CD4-positive, alpha-beta T cell treated with Interleukin-15 for 1 hour (primary cell): ENCODE data around the gene STX18.
"Not testable (repeated sequence)": the region's sequence is repeated elsewhere in the genome, so short reads cannot be mapped to it uniquely, and the experiment has no call there.

ENCODE experiments used
- DNase-seq: peaks from one replicate; pipeline ENCODE4 v3.0.0-alpha.2; 2020

STX18 gene

DNA sequence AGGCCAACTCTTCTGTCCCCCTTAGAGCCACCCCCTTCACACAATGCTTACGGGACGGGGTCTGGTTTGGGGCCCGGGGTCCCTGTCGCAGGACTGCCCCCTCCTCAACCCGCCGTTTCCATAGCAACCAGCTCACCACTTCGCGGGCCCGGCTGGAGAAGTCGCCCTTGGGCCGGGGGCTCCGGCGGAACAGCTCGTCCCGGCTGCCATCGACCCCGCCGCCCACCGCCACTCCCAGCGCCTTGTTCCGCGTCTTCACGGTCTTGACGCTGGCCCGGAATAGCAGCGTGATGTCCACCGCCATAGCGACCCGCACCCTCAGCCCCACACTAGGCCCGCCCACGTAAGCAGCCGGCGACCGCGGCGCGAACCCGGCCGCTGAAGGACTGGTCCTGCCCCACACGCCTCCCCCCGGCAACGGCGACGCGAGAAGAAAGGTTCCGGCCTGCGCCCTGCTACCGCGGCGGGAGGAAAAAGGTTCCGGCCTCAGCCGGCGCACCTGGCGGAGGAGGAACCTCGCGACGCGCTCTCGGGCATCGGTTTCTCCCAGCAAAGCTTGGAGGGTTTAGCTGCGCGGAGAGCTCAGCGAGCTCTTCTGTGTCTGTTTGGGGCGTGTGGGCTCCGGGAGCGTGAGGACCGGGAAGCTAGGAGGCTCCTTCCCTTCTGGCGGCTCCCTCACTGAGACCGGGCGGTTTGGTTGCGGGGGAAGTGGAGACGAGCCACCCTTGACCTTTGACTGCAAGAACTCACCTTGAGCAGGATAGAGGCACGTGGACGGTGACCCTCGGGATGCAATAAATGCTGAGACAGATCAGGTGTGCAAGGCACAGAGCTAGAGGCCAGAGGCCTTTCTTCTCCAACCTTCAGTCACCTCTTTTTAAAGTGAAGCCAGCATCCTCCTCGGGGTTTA is at the start of gene STX18:
STX18 (minus strand) TSS at position 388 of the 910 bp plus-strand sequence; CDS start at position 304, 84 bp downstream.
- DNase-seq = peak; percentile 83

DNA sequence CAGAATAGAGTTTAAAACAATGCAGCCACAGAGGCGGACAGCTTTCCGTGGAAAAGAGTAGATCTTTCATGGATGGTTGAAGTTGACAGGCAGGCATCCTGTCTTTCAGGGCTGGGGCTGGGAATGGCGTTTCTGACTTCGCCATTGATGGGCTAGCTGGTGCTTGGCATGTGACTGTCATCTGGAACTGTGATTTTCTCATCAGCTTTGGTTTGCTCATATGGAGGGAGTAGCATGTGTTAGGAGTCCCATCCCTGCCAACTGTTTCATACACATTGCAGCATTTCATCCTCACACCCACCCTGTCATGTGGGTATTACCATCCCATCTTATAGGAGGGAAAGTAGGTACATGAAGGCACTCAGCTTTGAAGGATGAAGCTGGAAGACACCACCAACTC is 49.2 kb upstream of the STX18 start:
- DNase-seq = no peak

DNA sequence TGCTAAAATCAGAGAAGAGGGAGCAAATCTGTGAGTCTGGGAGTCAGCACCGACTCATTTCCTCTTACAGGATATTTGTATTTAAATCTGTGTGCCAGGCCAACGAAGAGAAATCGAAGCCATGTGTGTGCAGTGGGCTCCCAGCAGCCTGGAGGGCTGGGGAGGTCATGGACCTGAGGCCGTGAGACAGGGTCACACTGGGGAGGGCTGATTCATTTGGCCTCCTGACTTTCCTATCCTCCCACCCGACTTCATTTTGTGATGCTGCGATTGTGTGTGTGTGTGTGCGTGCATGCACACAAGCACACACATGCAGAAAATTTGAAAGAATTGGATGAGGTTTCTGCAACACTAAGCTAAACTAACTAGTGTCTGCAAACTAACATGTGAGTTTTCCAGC is 48.7 kb upstream of the STX18 start:
- no peak for DNase-seq

DNA sequence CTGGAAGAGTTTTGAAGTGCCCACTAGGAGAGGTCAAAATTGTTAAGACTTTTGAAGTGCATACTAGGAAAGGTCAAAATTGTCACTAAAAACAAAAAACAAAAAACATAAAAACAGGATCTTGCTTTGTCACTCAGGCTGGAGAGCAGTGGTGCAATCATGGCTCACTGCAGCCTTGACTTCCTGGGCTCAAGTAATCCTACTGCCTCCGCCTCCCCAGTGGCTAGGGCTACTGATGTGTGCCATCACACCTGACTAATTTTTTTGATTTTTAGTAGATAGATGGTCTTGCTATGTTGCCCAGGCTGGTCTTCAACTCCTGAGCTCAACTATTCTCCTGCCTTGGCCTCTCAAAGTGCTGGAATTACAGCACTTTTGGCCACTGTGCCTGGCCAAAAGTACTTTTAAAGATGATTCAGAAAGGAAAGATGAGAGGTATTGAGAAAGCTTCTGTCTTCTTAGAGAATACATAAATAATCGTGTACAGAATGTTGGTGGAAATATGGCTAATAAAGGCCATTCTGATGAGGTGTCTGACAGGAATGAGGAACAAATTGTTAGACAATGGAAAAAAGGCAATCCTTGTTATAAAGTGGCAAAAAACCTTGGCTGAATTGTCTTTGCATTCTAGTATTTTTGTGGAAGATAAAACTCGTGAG is 43.3 kb upstream of the STX18 start:
- DNase-seq = no peak

DNA sequence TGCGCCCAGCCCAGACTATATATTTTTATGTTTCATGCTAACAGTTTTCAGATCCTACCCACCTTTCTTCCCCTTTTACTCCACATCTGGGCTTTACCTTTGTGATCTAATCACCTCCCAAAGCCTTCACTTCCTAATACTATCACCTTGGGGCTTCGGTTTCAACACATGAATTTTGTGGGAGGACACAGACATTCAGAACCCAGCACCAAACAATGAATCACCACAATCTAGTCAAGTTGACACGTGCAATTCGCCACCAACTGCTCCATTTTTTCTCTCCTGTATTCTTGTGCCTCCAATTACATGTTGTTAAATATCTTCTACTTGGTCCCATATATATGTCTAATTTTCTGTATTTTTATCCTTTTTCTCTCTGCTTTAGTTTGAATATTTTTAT is 41.8 kb upstream of the STX18 start:
- no peak for DNase-seq

DNA sequence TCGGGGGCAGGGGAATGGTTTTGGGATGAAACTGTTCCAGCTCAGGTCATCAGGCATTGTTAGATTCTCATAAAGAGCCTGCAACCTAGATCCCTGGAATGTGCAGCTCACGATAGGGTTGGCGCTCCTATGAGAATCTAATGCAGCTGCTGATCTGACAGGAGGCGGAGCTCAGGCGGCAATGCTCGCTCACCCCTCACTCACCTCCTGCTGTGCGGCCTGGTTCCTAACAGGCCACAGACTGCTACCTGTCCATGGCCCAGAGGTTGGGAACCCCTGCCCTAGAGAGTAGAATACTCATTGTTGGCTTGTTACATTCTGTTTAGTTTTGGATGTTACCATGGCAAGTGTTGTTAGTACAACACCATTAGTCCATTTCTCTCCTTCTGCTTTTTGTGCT is 40.8 kb upstream of the STX18 start:
- no peak for DNase-seq

DNA sequence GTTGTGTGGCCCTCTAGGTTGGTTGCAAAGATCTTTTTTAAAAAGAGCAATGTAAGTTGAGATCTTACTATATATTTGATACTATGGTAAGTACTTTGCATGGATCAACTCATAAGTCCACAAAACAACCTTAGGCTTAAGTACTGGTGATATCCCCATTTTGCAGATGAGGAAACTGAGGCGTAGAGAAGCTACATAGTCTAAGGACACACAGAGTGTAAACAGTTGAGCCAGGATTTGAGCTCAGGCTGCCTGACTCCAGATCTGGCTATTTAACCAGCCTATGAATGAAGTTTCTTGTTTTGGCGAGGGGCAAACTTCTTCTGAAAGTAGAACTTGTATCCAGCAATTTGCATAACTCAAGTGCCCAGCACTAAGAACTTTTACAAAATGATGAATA is 38.6 kb upstream of the STX18 start:
- DNase-seq = no peak

DNA sequence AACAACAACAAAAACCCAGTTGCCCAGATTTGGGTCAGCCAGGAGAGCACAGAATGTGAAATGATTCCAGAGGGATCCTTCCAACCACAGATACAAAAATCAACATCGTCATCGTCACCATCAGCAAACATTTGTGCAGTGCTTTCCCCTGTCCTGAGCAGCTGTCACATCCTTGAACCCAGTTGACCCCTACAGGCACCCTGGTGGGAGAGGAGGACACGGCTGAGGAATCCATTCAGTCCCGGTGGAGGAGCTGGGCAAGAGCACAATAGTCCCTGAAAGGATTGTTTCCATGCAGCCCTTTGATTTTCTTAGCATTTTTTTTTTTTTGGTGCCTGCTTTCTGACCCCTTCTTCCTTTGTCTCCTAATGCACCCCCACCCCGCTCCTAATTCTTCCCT is 37.1 kb upstream of the STX18 start:
- DNase-seq = no peak

DNA sequence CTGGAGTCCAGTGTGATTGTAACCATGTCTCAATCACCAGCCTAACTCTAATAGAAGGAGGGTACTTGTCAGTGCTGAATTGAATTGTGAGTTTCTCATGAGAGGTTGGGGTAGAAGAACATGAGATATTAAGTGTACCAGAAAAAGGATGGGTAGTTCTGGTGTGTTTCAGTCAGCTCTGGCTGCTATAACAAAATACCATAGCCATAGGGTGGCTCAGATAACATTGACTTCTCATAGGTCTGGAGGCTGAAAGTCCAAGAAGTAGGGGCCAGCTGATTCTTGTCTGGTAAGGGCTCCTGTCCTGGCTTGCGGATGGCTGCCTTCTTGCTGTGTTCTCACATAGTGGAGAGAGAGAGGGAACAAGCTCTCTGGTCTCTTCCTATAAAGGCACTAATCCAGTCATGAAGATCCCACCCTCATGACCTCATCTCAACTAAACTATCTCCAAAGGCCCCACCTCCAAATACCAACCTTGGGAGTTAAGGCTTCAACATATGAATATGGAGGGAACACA is 35.6 kb upstream of the STX18 start:
- DNase-seq = no peak

DNA sequence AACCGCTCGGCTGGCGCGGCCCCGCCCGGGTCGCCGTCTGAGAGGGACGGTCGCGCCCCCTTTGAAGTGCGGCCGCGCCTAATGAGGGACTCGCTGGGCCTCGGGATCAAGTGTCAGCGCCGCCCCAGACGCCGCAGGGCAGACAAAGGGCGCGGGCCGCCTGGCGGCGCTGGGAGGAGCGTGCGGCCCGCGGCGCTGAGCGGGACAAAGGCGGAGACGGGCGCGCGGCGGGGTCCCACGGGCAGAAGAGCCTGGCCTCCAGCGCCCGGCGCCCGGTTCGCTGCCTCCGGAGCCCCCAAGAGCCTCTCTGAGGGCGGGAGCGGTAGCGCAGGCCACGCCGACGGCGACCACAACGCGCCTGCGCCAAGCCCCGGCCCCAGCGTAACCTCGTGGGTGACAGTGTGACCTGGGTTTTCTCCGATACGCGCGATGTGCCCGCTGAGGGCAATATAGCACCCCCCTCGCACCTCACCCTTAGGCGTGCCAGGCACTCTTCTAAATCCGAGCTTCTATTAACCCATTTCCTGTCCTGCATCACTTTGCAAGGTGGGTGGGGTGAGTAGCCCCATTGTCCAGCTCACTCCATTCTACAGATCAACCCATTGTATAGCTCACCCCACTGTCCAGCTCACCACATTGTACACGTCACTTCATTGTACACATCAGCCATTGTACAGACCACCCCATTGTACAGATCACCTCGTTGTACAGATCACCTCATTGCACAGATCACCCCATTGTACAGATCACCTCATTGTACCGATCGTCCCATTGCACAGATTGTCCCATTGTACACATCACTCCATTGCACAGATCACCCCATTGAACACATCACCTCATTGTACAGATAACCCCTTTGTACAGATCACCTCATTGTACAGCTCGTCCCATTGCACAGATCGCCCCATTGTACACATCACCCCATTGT is 33.7 kb upstream of the STX18 start:
- peak; percentile 63 for DNase-seq

DNA sequence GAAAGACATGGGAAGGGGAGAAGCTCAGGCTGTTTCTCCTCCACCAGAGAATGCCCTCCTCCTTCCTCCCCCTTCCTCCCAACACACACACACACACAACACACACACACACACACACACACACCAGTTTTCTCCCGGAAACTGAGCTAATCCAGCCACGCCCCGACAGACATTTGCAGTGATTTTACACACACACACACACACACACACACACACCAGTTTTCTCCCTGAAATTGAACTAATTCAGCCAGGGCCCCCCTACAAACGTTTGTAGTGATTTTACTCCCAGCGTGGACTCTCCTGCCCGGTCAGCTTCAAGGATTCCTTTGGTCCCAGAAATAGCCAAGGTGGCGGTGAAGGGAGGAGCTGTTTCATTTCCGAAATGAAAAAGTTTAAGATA is 32.9 kb upstream of the STX18 start:
- DNase-seq = no peak

DNA sequence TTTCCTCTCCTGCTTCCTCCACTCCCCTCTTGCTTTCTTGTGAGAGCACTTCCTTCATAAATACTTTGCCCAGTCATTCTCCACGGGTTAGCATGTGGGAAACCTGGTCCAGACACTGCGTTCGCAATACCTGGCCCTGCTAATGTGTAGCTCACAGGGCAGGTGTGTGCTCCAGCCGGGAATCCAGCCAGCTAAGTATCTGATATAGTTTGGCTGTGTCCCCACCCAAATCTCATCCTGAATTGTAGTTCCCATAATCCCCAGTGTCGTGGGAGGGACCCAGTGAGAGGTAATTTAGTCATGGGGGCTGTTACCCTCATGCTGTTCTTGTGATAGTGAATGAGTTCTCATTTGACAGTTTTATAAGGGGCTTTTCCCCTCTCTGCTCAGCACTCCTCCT is 32.2 kb upstream of the STX18 start:
- DNase-seq = no peak

DNA sequence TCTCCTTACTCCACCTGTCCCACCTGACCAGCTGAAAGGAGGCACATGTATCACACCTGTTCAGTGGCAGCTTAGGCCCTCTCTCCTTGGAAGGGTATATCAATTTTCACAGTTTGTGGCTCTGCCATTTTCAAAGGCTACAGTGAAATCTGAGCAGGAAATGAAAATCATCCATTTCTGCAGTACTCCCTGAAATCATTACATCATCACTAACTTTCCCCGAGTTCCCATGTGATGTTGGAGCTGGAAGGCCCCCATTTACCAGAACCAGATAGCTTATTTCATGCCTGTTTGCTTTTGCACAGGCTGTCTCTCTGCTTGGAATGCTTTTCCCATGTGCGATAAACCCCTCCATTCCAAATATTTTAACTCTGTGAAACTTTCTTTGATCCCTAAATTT is 31.0 kb upstream of the STX18 start:
- DNase-seq = no peak

DNA sequence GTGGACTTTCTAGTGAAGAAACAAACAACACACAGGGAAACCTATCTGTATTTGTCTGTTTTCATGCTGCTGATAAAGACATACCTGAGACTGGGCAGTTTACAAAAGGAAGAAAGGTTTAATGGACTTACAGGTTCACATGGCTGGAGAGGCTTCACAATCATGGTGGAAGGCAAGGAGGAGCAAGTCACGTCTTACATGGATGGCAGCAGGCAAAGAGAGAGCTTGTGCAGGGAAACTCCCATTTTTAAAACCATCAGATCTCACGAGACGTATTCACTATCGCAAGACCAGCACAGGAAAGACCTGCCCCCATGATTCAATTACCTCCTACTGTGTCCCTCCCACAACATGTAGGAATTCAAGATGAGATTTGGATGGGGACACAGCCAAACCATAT is 28.0 kb upstream of the STX18 start:
- not testable (repeated sequence) for DNase-seq

DNA sequence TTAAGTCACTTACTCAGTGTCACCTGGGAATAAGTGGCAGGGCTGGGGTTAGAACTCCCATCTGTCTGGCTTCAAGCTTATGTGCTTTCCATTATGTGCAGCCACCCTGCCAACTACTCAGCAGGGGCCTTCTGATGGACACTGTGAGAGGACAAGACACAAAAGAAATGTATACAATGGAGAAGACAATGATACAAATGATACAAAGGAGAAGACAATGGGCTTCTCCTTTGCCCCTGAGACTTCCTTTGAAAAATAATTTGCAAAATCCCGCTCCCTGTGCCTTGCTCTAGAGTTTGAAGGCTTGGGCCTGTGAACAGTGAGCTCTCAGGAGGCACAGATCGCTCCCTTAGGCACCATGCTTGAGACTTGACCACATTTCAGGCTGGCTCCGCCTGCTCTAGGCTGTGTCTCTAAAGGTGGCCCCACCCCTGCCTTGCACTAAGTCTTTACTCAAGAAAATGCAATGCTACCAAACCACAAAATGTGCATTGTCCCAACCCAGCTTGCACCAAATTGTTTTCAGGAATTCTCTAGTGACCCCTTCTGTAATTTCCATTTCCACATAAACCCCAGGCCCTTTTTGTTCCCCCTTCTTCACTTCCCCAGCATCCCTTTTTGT is 27.1 kb upstream of the STX18 start:
- DNase-seq = no peak

DNA sequence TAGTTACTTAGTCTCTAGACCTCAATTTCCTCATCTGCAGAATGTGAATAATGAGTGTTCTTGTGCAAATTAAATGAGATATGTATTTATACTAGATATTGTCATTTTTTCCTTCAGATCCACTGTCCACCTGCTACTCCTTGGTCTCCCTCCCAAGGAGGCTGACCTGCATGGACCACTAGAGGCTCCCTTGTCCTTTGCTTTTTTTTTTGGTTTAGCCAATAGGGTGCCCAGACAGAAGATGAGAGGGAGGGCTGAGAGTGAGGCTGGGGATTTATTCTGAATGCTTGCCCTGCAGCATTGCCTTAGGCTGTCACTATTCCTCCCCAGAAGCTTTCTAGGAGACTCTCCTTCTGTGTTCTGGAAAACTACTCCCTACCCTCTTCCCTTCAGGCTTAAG is 24.5 kb upstream of the STX18 start:
- not testable (repeated sequence) for DNase-seq

DNA sequence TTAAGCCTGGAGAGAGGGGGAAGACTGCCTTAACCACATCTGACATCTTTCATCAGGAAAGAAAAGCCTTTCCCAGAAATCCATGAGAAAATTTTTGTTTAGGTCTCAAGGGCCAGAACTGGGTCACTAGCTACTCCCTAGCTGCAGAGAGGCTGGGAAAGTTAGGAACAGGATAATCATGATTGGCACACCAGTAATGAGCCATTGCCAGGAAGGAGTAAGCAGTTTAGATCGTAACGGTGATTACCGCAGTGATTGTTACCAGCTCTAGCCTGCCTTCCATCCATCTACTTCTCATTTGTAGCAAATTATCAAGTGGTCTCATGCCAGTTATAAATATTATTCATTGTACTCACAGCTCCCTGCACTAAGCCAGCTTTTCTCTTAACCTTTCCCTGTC is 22.7 kb upstream of the STX18 start:
- DNase-seq = no peak

DNA sequence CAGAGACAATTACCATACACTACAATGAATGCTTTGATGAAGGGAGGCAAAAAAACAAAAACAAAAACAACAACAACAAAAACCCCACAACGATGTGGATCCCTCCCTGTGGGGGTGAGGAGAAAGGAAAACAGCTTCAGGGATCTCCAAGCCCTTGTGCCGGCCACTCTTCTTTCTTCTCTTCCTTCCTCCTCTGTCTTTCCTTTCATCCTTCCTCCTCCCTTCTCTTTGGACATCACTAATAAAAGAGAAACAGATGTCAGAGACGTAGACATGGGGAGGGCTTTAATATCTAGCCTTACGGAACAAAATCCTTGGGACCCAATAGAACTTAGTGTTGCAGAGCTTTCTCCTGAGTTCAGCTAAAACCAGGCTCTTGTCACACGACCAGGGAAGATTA is 18.8 kb upstream of the STX18 start:
- no peak for DNase-seq

DNA sequence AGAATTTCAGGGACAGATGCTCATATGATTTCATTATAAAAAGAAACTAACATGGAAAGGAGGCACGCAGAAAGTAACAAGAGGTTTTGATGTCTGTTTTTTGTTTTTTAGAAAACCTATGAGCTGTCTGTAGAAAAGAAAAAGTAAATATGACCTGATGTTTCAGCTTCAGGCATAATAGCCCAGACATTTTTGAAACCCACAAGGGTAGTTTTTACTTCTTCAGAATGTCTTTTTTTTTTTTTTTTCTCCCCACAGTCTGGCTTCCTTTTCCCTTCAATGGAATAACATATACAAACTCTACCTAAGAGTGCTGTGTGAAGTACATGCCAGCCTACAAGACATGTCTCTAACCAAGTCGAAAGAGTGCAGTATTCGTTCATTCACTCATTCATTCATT is 18.3 kb upstream of the STX18 start:
- DNase-seq = no peak

DNA sequence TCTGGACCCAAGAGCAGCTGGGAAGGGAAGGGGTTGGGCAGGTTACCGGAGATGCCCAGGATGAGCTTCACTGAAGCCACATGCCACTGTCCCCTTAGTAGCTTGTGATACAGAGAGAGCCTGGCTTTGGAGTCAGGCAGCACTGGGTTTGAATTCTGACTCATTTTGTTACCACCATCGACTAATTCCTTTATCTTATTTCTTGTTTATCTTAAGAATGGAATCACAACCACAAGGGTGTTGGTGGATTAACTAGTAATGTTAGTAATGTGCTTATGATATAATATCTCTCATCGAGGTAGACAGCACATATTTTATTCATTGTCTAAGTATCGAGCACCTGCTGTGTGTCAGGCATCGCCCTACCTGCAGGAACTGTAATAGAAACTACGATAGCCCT is 17.7 kb upstream of the STX18 start:
- DNase-seq = no peak

DNA sequence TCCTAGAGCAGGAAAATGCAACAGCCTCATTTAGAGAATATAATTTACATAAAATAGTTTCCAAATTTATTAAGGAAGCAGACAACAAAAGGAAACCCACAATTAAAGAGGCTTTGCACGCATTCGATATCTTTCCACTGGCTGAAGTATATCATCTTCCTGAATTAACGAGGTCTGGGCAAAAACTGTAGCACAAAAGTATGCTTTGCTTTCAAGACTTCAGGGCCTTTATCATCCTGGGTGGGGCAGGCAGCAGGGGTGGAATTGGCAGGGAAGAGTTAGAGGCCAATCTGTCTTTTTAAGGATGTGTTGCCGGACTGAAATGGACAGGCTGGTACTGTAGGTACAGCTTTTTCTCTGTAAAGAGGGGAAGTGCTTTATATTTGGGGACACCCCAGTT is 17.0 kb upstream of the STX18 start:
- DNase-seq = no peak

DNA sequence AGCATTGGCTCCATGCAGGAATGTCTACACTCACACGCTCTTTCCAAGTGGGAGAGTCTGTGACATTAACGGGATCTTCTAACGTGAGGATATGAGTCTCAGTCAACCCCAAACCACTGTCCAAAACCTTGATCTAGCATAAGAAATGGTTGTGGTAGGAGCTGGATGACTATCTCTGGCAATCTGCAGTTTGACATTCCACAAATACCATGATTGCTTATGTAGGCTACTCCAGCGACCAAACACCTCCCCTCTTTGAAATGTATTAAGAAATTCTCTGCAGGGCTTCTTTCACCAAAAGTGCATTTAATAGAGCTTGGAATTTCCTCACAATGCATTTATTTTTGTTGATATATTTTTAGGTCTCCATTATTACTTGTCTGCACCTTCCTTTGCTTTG is 14.1 kb upstream of the STX18 start:
- DNase-seq = no peak

DNA sequence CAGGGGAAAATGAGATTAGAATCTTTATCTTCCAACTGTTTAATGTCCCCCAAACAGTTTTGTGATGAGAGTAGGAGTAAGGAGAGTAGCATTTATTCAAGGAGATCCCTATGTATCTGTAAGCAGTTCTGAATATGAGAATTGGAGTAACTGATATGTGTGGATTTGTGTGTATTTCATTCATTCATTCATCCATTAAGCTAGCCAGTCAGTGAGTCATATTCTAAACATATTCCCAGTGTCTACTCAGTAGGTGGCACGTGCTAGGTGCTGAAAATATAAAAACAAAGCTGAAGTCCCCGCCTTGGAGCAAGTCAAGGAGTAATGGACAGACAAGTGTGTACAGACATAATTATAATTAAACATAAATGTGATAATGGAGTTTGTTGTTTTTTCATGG is 12.4 kb upstream of the STX18 start:
- no peak for DNase-seq
